Neural cell (in vitro differentiated cells): ENCODE data around the gene DOK4. TPM values are rescaled to one million over a fixed set of nuclear protein-coding genes. Genes with fewer than 3 reads are reported as not detected.

Experiments
- H2AFZ ChIP-seq: fragments of 200-600, 300-800 bp; sonication (generic), shearing (Covaris generic); 2 replicates; pipeline ENCODE4 v1.6.0; 2014; ENCODE audit warnings: low read depth, mild to moderate bottlenecking, antibody characterized with exemption, low read length, moderate library complexity
- H3F3A ChIP-seq: fragments of 200-600 bp; shearing (Covaris generic); 2 replicates; pipeline ENCODE4 v1.6.1; 2016; ENCODE audit warnings: mild to moderate bottlenecking, moderate library complexity, mixed read lengths, antibody characterized with exemption, low read length; ENCODE audit not compliant: insufficient read depth, poor library complexity, severe bottlenecking
- H3K27ac ChIP-seq: fragments of 200-600, 300-800 bp; sonication (generic), shearing (Covaris generic); 2 replicates; pipeline ENCODE4 v1.5.1; 2014; ENCODE audit warnings: mild to moderate bottlenecking, low read length, moderate library complexity
- H3K27me3 ChIP-seq: fragments of 300-800, 200-600 bp; sonication (generic), shearing (Covaris generic); 2 replicates; pipeline ENCODE4 v1.6.0; 2014; ENCODE audit warnings: mild to moderate bottlenecking, low read depth, low read length, moderate library complexity; ENCODE audit not compliant: insufficient read depth
- H3K36me3 ChIP-seq: fragments of 300-800, 200-600 bp; sonication (generic), shearing (Covaris generic); 2 replicates; pipeline ENCODE4 v1.5.1; 2014; ENCODE audit warnings: mild to moderate bottlenecking, antibody characterized with exemption, low read length, moderate library complexity; ENCODE audit not compliant: insufficient read depth
- H3K4me2 ChIP-seq: fragments of 300-800, 200-600 bp; sonication (generic), shearing (Covaris generic); 2 replicates; pipeline ENCODE4 v1.6.0; 2014; ENCODE audit warnings: mild to moderate bottlenecking, low read length
- H3K4me3 ChIP-seq: fragments of 300-800, 200-600 bp; sonication (generic), shearing (Covaris generic); 2 replicates; pipeline ENCODE4 v1.5.1; 2014; ENCODE audit warnings: mild to moderate bottlenecking, low read length, moderate library complexity
- H3K79me2 ChIP-seq: fragments of 200-600 bp; shearing (Covaris generic); replicated peaks from 2 replicates; pipeline ENCODE4 v1.6.0; 2014; ENCODE audit warnings: mild to moderate bottlenecking, low read length, moderate library complexity; ENCODE audit not compliant: insufficient read depth
- H3K9ac ChIP-seq: fragments of 300-800, 200-600 bp; sonication (generic), shearing (Covaris generic); 2 replicates; pipeline ENCODE4 v1.6.1; 2016; ENCODE audit warnings: mild to moderate bottlenecking, low read length, mixed read lengths
- H3K9me2 ChIP-seq: fragments of 200-600 bp; shearing (Covaris generic); 2 replicates; pipeline ENCODE4 v1.6.1; 2016; ENCODE audit warnings: mild to moderate bottlenecking, low read length, mixed read lengths; ENCODE audit not compliant: insufficient read depth
- H3K9me3 ChIP-seq: fragments of 200-600, 300-800 bp; sonication (generic), shearing (Covaris generic); 2 replicates; pipeline ENCODE4 v1.6.1; 2016; ENCODE audit warnings: mild to moderate bottlenecking, mixed run types, low read length, moderate library complexity, mixed read lengths
- H4K20me1 ChIP-seq: fragments of 200-600 bp; shearing (Covaris generic); 2 replicates; pipeline ENCODE4 v1.6.1; 2016; ENCODE audit warnings: mild to moderate bottlenecking, mixed run types; ENCODE audit not compliant: insufficient read depth
- CTCF ChIP-seq: fragments of 450-650 bp; IDR thresholded peaks from 2 replicates; pipeline ENCODE4 v1.5.1; 2014; ENCODE audit warnings: antibody characterized with exemption, mild to moderate bottlenecking, moderate library complexity; ENCODE audit not compliant: poor library complexity, severe bottlenecking
- EP300 ChIP-seq: fragments of 450-650 bp; conservative IDR thresholded peaks from 2 replicates; pipeline ENCODE4 v1.6.1; 2014; ENCODE audit warnings: antibody characterized with exemption, mild to moderate bottlenecking, moderate library complexity; ENCODE audit not compliant: poor library complexity, severe bottlenecking
- EZH2 ChIP-seq: fragments of 200-600, 300-800 bp; shearing (Covaris generic), sonication (generic); IDR thresholded peaks from 2 replicates; pipeline ENCODE4 v1.6.1; 2014; ENCODE audit warnings: antibody characterized with exemption, low read length, borderline replicate concordance, mild to moderate bottlenecking; ENCODE audit not compliant: insufficient read depth, poor library complexity, severe bottlenecking
- MXI1 ChIP-seq: fragments of 450-650 bp; conservative IDR thresholded peaks from 2 replicates; pipeline ENCODE4 v1.6.1; 2014; ENCODE audit warnings: antibody characterized with exemption, mild to moderate bottlenecking; ENCODE audit not compliant: poor library complexity, severe bottlenecking
- POLR2AphosphoS5 ChIP-seq: IDR thresholded peaks from 2 replicates; pipeline ENCODE4 v1.6.1; 2012
- RAD21 ChIP-seq: fragments of 450-650 bp; conservative IDR thresholded peaks from 2 replicates; pipeline ENCODE4 v1.6.1; 2014; ENCODE audit warnings: antibody characterized with exemption, mild to moderate bottlenecking, moderate library complexity
- REST ChIP-seq: IDR thresholded peaks from 2 replicates; pipeline ENCODE4 v1.6.1; 2012; ENCODE audit warnings: borderline replicate concordance
- SMC3 ChIP-seq: fragments of 450-650 bp; conservative IDR thresholded peaks from 2 replicates; pipeline ENCODE4 v1.6.1; 2014; ENCODE audit warnings: antibody characterized with exemption, mild to moderate bottlenecking, moderate library complexity; ENCODE audit not compliant: poor library complexity
- TAF1 ChIP-seq: IDR thresholded peaks from 2 replicates; pipeline ENCODE4 v1.6.1; 2012; ENCODE audit warnings: low read depth
- polyA plus RNA-seq: library from polyadenylated mRNA; depleted of rRNA; stranded (reverse); fragments of >200 nt; gene quantifications from 2 replicates; pipeline ENCODE4 v1.2.3, GENCODE V29; 2014

DOK4 gene
- polyA plus RNA-seq, 1 donor from 2014 or later, result 214 TPM

- TF ChIP-seq MXI1 (no peak), SMC3 (no peak), POLR2AphosphoS5 (no peak), RAD21 (no peak), TAF1 (no peak), CTCF (no peak), REST (no peak), EP300 (no peak), EZH2 (no peak)
- H3K9me2 ChIP-seq, result no peaks in the 10 kb centered on the region
- H3K9me3 ChIP-seq, result no peaks in the 10 kb centered on the region
- peak overlapping the region; percentile 53 for H2AFZ ChIP-seq
- H3K27ac ChIP-seq, result peak overlapping the region; percentile 76
- no peaks in the 10 kb centered on the region for H3K36me3 ChIP-seq
- no peaks in the 10 kb centered on the region for H3F3A ChIP-seq
- peak overlapping the region; percentile 81 for H3K9ac ChIP-seq
- H3K4me2 ChIP-seq, result peak overlapping the region; percentile 68
- H4K20me1 ChIP-seq, result peaks cover 4% of the 10 kb centered on the region
- H3K27me3 ChIP-seq, result no peaks in the 10 kb centered on the region
- H3K79me2 ChIP-seq, result peaks cover 41% of the 10 kb centered on the region
- H3K4me3 ChIP-seq, result peak overlapping the region; percentile 89
Observed at GRCh38 chr16:57479976-57480753, 6.1 kb downstream of the DOK4 start.

GRCh38 chr16:57479205-57479975 is 6.9 kb downstream of the DOK4 start:
- Histone ChIP-seq H3F3A (no peaks in the 10 kb centered on the region), H3K4me3 (peak overlapping the region; percentile 89), H3K4me2 (peak overlapping the region; percentile 92), H3K9me2 (no peaks in the 10 kb centered on the region), H3K9ac (peak overlapping the region; percentile 81), H3K27ac (peak overlapping the region; percentile 76), H2AFZ (peak overlapping the region; percentile 53), H3K36me3 (no peaks in the 10 kb centered on the region), H4K20me1 (peaks cover 4% of the 10 kb centered on the region), H3K27me3 (no peaks in the 10 kb centered on the region), H3K9me3 (no peaks in the 10 kb centered on the region), H3K79me2 (peaks cover 41% of the 10 kb centered on the region)
- TF ChIP-seq EP300 (peak; percentile 39), REST (no peak), POLR2AphosphoS5 (peak; percentile 85), SMC3 (no peak), RAD21 (no peak), TAF1 (no peak), EZH2 (no peak), MXI1 (peak; percentile 73), CTCF (no peak)
